Stimulated activated CD4-positive, alpha-beta T cell treated with anti-CD3 and anti-CD28 coated beads, Interleukin-12 subunit alpha, Interleukin-12 subunit beta, amount 100 ng/mL, for 4 hours (primary cell): ENCODE data around the gene ARHGEF28.

ENCODE experiments used
- DNase-seq: peaks from one replicate; pipeline ENCODE4 v3.0.0-alpha.2; 2020

ARHGEF28 gene

GRCh38 chr5:73693573-73694061, 67.6 kb downstream of the ARHGEF28 start:
- no peak for DNase-seq

GRCh38 chr5:73694089-73694488, 68.1 kb downstream of the ARHGEF28 start:
- DNase-seq, result no peak

GRCh38 chr5:73698011-73698410, 72.0 kb downstream of the ARHGEF28 start:
- no peak for DNase-seq

- DNase-seq, result no peak
These were observed 75.6 kb downstream of the ARHGEF28 start for GRCh38 chr5:73701566-73701965.

- no peak for DNase-seq
These were observed 76.5 kb downstream of the ARHGEF28 start for GRCh38 chr5:73702534-73702933.

GRCh38 chr5:73702951-73703350, 77.0 kb downstream of the ARHGEF28 start:
- no peak for DNase-seq

- DNase-seq, result no peak
These were observed 79.4 kb downstream of the ARHGEF28 start for GRCh38 chr5:73705364-73705763.

GRCh38 chr5:73706963-73707362, 81.0 kb downstream of the ARHGEF28 start:
- no peak for DNase-seq

GRCh38 chr5:73709536-73710129, 83.6 kb downstream of the ARHGEF28 start:
- DNase-seq, result no peak

- no peak for DNase-seq
These were observed 90.3 kb downstream of the ARHGEF28 start for GRCh38 chr5:73716284-73716808.

GRCh38 chr5:73718762-73719161, 92.8 kb downstream of the ARHGEF28 start:
- no peak for DNase-seq

GRCh38 chr5:73719632-73720031, 93.6 kb downstream of the ARHGEF28 start:
- no peak for DNase-seq

GRCh38 chr5:73722231-73722630, 96.2 kb downstream of the ARHGEF28 start:
- DNase-seq, result no peak

GRCh38 chr5:73726071-73726470, 100.1 kb downstream of the ARHGEF28 start:
- DNase-seq, result no peak

- DNase-seq, result no peak
These were observed 100.7 kb downstream of the ARHGEF28 start for GRCh38 chr5:73726606-73727231.

GRCh38 chr5:73727470-73727869, 101.5 kb downstream of the ARHGEF28 start:
- no peak for DNase-seq

GRCh38 chr5:73728493-73729273, 102.7 kb downstream of the ARHGEF28 start:
- no peak for DNase-seq

- DNase-seq, result no peak
These were observed 103.3 kb downstream of the ARHGEF28 start for GRCh38 chr5:73729329-73729728.

GRCh38 chr5:73732045-73732444, 106.0 kb downstream of the ARHGEF28 start:
- no peak for DNase-seq

GRCh38 chr5:73733219-73733618, 107.2 kb downstream of the ARHGEF28 start:
- DNase-seq, result no peak

GRCh38 chr5:73735032-73735734, 109.2 kb downstream of the ARHGEF28 start:
- no peak for DNase-seq

- no peak for DNase-seq
These were observed 113.7 kb downstream of the ARHGEF28 start for GRCh38 chr5:73739650-73740049.

- DNase-seq, result no peak
These were observed 114.3 kb downstream of the ARHGEF28 start for GRCh38 chr5:73740274-73740790.
